Kidney (tissue), 14 donors: Measurements from ENCODE around the gene DNAJA2. TPM values are rescaled to one million over a fixed set of nuclear protein-coding genes. Genes with fewer than 3 reads are reported as not detected.
"Not testable (repeated sequence)": the region's sequence is repeated elsewhere in the genome, so short reads cannot be mapped to it uniquely, and the experiment has no call there.

ENCODE experiments used
- DNase-seq, 5 donors: peaks; one replicate each; pipeline ENCODE4 v3.0.0-alpha.2; 2013 to 2020
- FAIRE-seq: peaks from 2 replicates; lab custom pipeline; 2012; peaks lifted over from hg19 to GRCh38; lab: Jason Lieb, UNC
- H3K27ac ChIP-seq, 2 donors: one replicate each; pipeline ENCODE4 v1.7.0; 2013; ENCODE audit warnings: low read depth in 2 of 2, low read length in 2 of 2, inconsistent platforms in 1 of 2
- H3K27me3 ChIP-seq: one replicate; pipeline ENCODE4 v1.7.1; 2013; ENCODE audit warnings: low read length, inconsistent platforms; ENCODE audit not compliant: control insufficient read depth, insufficient read depth
- H3K36me3 ChIP-seq, 3 donors: one replicate each; pipeline versions ENCODE4 v1.7.0 to v1.7.1; 2013; ENCODE audit warnings: low read length in 3 of 3, control low read depth in 1 of 3, inconsistent platforms in 1 of 3; ENCODE audit not compliant: insufficient read depth in 3 of 3, control insufficient read depth in 2 of 3
- H3K4me1 ChIP-seq, 3 donors: one replicate each; pipeline versions ENCODE4 v1.7.0 to v1.7.1; 2013; ENCODE audit warnings: low read length in 3 of 3, inconsistent platforms in 1 of 3, low read depth in 1 of 3; ENCODE audit not compliant: control insufficient read depth in 2 of 3, insufficient read depth in 2 of 3
- H3K4me3 ChIP-seq, 3 donors: one replicate each; pipeline versions ENCODE4 v1.7.0 to v1.8.1; 2013; ENCODE audit warnings: low read length in 3 of 3, control low read depth in 1 of 3, inconsistent platforms in 1 of 3
- H3K9ac ChIP-seq, 3 donors: one replicate each; pipeline versions ENCODE4 v1.7.0 to v1.7.1; 2013; ENCODE audit warnings: low read length in 3 of 3, control low read depth in 1 of 3, inconsistent platforms in 1 of 3
- H3K9me3 ChIP-seq, 3 donors: one replicate each; pipeline versions ENCODE4 v1.7.0 to v1.7.1; 2013; ENCODE audit warnings: low read length in 3 of 3, control low read depth in 1 of 3, inconsistent platforms in 1 of 3; ENCODE audit not compliant: control insufficient read depth in 2 of 3, insufficient read depth in 1 of 3
- intact Hi-C: fragments of 100-400 bp; cut with DNase I; formaldehyde crosslinking; loops from one replicate; pipeline ENCODE4 v1.11.1; 2022
- polyA plus RNA-seq: library from polyadenylated mRNA; stranded (reverse); fragments of 350-450 nt; fragmentation: Illumina TruSeq; extraction: RNeasy Lipid Tissue Mini Kit (QIAGEN cat#74804); gene quantifications from one replicate; pipeline ENCODE4 v1.2.3, GENCODE V29; 2014; ENCODE audit warnings: low read depth, low replicate concordance; ENCODE audit not compliant: insufficient read depth
- total RNA-seq: library from RNA; stranded (reverse); fragmentation: NEBNext Ultra II Directional; extraction: Animal tissue kit (Norgen Biotek cat#: 25700); gene quantifications from one replicate; pipeline ENCODE4 v1.2.1, GENCODE V29; 2021
- TF ChIP-seq, protein P1 (sequence below): IDR thresholded peaks from 3 replicates; pipeline ENCODE4 v1.5.1; 2012; ENCODE audit warnings: mild to moderate bottlenecking, moderate library complexity, borderline replicate concordance; ENCODE audit not compliant: insufficient read depth; ENCODE audit errors: extremely low read depth
- donor health status: control.
- donor health status: control.
- donor health status: control.
- donor health status: control.
- donor health status: control.
- donor health status: DM: yes; HTN: yes; CAD: no.
- donor health status: Normal renal cell carcinoma (clear cell type).

Gene DNAJA2
- total and polyA plus RNA-seq, 2 donors from 2014 or later = 47.3 to 54.4 TPM

DNA sequence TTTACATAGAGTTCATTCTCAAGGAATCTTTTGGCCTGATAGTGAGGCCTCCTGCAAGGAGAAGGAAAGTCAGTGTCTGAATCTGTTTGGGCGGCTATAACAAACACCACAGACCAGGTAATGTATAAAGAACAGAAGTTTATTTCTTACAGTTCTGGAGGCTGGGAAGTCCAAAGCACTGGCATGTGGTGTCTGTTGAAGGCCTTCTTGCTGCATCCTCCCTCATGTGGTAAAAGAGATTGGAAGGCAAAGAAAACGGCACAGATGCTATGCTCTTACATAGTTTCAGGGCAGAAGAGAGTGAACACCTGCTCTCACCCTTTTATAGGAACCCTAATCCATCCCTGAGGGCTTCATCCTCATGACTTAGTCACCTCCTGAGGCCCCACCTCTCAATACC, 31.2 kb upstream of the DNAJA2 start:
- Histone ChIP-seq H3K36me3 (no peaks in the 10 kb centered on the region), H3K27me3 (no peaks in the 10 kb centered on the region), H3K4me1 (no peaks in the 10 kb centered on the region), H3K9ac (no peak overlapping the region), H3K27ac (no peak overlapping the region), H3K4me3 (no peak overlapping the region), H3K9me3 (no peaks in the 10 kb centered on the region)
- TF ChIP-seq, protein P1, sequence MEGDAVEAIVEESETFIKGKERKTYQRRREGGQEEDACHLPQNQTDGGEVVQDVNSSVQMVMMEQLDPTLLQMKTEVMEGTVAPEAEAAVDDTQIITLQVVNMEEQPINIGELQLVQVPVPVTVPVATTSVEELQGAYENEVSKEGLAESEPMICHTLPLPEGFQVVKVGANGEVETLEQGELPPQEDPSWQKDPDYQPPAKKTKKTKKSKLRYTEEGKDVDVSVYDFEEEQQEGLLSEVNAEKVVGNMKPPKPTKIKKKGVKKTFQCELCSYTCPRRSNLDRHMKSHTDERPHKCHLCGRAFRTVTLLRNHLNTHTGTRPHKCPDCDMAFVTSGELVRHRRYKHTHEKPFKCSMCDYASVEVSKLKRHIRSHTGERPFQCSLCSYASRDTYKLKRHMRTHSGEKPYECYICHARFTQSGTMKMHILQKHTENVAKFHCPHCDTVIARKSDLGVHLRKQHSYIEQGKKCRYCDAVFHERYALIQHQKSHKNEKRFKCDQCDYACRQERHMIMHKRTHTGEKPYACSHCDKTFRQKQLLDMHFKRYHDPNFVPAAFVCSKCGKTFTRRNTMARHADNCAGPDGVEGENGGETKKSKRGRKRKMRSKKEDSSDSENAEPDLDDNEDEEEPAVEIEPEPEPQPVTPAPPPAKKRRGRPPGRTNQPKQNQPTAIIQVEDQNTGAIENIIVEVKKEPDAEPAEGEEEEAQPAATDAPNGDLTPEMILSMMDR = no peak
- DNase-seq (no peak), FAIRE-seq (no peak)
- intact Hi-C loops = no loop called here

DNA sequence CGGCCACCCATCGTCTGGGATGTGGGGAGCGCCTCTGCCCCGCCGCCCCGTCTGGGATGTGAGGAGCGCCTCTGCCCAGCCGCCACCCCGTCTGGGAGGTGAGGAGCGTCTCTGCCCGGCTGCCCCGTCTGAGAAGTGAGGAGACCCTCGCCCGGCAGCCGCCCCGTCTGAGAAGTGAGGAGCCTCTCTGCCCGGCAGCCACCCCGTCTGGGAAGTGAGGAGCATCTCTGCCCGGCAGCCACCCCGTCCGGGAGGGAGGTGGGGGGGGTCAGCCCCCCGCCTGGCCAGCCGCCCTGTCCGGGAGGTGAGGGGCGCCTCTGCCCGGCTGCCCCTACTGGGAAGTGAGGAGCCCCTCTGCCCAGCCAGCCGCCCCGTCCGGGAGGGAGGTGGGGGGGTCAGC, 26.6 kb upstream of the DNAJA2 start:
- intact Hi-C loops, H3K27ac ChIP-seq, H3K27me3 ChIP-seq, DNase-seq, H3K4me3 ChIP-seq, H3K9ac ChIP-seq, H3K4me1 ChIP-seq, H3K36me3 ChIP-seq, H3K9me3 ChIP-seq, FAIRE-seq: not testable (repeated sequence)

DNA sequence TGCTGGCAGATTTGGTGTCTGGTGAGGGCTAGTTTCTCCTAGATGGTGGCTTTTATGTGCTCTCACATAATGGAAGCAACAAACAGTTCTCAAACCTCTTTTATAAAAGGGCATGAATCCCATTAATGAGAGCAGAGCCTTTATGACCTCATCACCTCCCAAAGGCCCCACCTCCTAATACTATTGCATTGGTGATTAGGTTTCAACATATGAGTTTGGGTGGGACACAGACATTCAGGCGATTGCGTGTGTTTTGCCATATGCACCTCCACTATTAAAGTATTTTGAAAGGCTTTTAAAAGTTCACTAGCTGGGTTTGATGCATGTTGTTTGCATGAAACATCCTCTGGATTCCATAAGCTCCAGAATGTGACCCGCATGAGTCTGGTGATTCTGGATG, 24.4 kb upstream of the DNAJA2 start:
- Histone ChIP-seq H3K4me1 (no peaks in the 10 kb centered on the region), H3K9me3 (no peaks in the 10 kb centered on the region), H3K36me3 (no peaks in the 10 kb centered on the region), H3K9ac (no peak overlapping the region), H3K4me3 (no peak overlapping the region), H3K27ac (no peak overlapping the region), H3K27me3 (no peaks in the 10 kb centered on the region)
- FAIRE-seq (no peak), DNase-seq (no peak)
- intact Hi-C loops = no loop called here
- TF ChIP-seq, protein P1 = no peak

DNA sequence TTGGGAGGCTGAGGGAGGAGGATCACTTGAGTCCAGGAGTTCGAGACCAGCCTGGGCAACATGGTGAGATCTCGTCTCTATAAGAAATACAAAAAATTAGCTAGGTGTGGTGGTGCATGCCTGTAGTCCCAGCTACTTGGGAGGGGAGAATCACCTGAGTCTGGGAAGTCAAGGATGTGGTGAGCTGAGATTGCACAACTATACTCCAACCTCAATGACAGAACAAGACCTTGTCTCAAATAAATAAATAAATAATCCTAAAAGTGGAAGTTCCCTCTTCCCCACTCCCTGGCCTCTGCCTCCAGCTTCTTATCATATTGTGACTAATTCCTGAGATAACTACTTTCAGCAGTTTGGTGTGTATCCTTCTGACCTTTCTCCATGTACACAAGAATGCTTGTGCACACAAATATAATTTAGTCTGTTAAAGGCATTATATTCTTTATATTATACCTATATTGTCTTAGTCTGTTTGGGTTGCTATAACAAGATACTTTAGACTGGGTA, 23.5 kb upstream of the DNAJA2 start:
- Histone ChIP-seq H3K27ac (no peak overlapping the region), H3K9ac (no peak overlapping the region), H3K27me3 (no peaks in the 10 kb centered on the region), H3K4me3 (no peak overlapping the region), H3K9me3 (no peaks in the 10 kb centered on the region), H3K36me3 (no peaks in the 10 kb centered on the region), H3K4me1 (no peaks in the 10 kb centered on the region)
- DNase-seq (no peak), FAIRE-seq (no peak)
- intact Hi-C loops = no loop called here
- TF ChIP-seq, protein P1 = no peak
